ENCODE results near the gene DDB1.

DNA sequence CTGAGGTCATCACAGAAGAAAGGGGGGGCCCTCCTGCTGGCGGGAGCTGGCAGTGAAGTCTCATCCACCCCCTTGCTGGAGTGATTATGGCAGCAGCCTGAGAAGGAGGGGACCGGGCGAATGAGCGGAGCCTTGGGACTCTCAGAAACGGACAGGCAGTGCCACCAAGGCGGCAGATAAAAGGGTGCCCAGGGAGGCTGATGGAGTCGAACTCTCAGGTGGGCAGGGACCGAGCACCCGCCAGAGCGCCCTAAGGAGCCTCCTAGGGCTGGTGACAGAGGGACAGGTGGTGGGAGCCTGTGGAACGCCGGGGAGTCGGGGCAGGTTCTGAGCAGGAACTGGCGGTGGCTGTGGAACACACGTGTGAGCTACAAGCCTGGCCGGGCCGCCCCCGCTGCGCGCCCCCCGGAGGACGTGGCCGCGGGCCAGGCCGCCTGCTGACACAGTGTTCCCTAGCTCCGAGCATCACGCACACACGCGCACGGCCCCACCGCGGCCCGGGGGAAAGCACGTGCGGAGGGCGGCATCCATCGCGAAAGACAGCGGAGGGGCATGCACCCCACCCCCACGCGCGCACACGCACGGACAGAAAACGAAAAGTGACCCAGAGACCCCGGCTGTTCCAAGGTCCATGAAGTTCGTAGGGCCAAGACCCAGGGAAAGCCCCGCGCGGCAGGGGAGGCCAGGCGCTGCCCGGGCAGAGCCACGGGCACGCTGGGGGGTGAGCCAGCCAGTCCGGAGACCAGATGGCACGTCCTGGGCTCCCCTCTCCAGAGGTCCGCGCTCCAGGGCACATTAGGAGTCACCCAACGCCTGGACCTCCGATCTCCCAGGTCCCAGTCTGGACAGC, 38.8 kb downstream of the DDB1 start:
- TF ChIP-seq EZH2 (IDR thresholded peaks at IDR 0.05) = no peak
- no peak; the same call in 1 of the 2 replicates for TF ChIP-seq POLR2AphosphoS5 (IDR thresholded peaks at IDR 0.05; ENCODE audit: borderline replicate concordance, low read depth, low read length)
- TF ChIP-seq FOXP2 (optimal IDR thresholded peaks at IDR 0.05; ENCODE audit: control extremely low read depth, extremely low read length, insufficient read depth) = no peak

All from SK-N-MC (cell line).